GM10847 (cell line): ENCODE measurements around the gene OSBPL9.

Experiments used
- POLR2A ChIP-seq: IDR thresholded peaks from 2 replicates; pipeline ENCODE4 v1.6.1; 2011; ENCODE audit not compliant: insufficient read length; ENCODE audit errors: extremely low read depth

Gene OSBPL9

DNA sequence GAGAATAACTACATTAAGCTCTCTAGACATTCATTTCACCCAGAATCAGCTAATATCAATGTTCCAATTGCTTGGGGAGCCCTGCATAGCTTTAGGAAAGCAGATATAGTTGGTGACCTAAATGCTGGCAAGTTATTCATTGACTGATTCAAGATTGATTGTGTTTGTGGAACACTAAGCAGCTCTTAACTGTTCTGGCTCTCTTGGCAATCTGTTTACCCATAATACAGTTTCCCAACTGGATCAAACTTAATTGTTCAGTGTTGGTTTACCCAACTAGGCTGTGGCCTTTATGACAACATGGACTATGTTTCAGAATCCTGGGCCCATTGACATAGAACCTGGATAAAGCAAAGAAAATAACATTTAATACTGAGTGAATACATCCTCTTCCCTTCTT, 178.0 kb downstream of the OSBPL9 start:
- TF ChIP-seq POLR2A: no peak

DNA sequence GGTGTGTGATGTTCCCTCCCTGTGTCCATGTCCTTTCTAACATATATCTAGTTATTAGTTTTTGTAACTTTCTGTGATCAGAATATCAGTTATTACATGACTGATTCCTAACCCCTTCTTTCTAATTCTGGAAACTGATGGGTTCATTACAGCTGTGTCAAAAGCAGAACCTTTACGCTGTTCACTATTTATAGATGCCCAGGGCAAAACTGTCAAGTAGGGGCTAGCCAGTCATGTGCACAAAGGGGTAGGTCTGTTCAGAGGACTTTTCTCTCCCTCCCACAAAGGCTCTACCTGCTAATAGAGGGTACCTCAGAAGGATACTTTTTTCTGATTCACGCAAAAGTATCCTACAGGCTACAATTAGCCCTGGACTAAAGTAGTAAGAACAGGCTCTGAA, 182.5 kb downstream of the OSBPL9 start:
- no peak for TF ChIP-seq POLR2A

DNA sequence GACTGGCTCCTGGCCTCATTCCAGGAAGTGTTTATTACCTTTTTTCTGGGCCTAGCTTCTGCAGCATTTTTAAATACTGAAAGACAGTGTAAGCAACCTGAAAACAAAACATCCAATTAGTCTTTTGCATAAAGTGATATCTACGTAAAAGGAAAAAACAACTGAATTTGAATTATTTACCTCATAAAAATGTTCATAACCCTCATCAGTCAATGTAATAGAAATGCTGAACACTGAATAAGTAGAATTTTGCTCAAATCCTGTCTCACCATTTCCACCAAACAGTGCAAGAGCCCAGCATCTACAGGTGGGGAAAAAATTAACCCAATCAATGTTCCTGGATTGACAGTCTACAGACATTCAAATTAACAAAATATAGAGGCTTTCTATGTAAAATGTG, 197.6 kb downstream of the OSBPL9 start:
- no peak for TF ChIP-seq POLR2A

DNA sequence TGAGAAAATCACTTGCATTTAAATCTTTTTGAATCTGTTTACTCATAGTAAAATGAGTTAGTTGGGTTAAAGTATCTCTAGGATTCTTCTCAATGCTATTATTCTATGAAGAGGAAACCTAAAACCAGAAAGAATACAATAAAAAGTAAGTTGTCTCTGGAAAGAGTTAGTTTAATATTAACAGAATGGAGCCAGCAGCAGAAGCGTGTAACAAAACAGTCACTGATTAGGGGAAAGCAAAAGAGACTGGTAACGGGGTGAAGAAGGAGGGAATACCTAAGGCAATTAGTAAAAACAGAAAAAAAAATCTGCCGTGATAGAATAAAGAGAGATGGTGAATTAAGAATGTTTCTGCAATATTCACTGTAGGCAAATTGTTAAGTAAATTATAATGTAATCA, 201.6 kb downstream of the OSBPL9 start:
- no peak for TF ChIP-seq POLR2A

DNA sequence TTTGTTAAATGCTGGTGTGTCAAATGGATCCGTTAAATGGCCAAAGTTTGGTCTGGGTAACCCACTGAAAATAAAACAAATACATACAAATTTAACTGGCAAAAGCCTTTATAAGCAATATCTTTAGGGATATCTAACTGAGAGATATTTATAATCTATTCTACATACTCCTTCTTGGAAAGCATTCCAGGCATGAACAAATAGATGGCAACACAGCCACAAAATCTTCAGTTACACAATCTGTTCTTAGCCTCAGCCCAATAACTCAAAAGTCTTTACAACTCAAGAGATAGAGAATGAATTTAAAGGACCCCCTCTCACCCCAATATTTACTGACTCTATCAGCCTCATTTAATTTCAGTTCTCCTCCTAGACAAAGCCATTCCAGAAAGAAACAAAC, 202.9 kb downstream of the OSBPL9 start:
- no peak for TF ChIP-seq POLR2A

DNA sequence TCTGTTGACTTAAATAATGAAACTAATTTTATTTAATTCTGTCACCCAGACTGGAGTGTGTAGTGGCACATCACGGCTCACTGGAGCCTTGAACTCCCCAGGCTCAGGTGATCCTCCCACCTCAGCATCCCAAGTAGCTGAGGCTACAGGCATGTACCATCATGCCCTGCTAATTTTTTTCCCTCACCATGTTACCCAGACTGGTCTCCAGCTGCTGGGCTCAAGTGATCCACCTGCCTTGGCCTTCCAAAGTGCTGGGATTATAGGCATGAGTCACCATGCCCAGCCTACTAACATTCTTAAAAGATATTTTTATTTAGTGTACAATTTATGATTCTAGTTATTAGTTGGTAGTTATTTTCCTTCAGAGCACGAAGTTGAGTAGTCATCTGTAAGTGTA, 212.2 kb downstream of the OSBPL9 start:
- TF ChIP-seq POLR2A: no peak

DNA sequence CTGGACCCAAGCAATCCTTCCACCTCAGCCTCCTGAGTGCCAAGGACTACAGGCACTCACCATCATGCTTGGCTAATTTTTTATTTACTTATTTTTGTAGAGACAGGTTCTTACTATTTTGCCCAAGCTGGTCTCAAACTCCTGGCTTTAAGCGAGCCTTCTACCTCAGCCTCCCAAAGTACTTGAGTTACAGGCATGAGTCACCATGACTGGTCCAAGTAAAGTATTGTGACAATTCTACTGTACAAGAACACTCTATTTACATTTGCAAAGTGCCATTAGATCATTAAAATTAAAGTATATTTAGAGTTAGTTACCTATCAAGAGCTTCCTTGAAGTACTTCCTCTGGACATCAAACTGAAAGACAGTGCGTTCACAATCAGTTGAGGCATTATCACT, 216.8 kb downstream of the OSBPL9 start:
- no peak for TF ChIP-seq POLR2A

DNA sequence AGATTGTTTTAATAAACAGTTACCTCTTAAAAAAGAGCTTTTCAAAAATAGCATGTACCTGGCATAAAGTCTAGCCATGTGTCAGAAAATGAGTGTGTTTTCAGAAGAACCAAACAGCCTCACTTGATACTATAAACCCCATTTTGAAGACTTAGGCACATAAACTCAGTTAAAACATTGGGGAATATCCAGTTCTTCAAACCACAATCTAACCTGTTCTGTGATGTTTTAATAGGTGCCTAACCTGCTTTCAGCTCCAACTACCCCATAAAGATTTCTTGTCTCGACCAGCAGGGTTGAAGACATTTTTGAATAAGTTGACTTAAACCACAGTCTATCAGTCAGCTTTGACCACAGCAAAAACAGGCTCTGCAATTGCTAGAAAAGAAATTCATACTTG, 220.4 kb downstream of the OSBPL9 start:
- no peak for TF ChIP-seq POLR2A
